Endothelial cell of umbilical vein (primary cell): ENCODE results near the gene DCTD. TPM values are rescaled to one million over a fixed set of nuclear protein-coding genes. Genes with fewer than 3 reads are reported as not detected.

Experiments
- BruUV-seq: library from RNA; stranded (reverse); fragments of 400-500 nt; replicated peaks from 2 replicates; lab custom pipeline; 2021; lab: Mats Ljungman, UMichigan
- CTCF ChIA-PET: fragments of 300-600, 350-600 bp; sonication (Branson Sonifier 250); formaldehyde crosslinking; loops from one replicate; lab custom pipeline; 2021; ENCODE audit warnings: antibody characterized with exemption, inconsistent platforms; lab: Charles Lee
- POLR2A ChIA-PET: fragments of 300-600, 350-600 bp; sonication (Branson Sonifier 250); formaldehyde crosslinking; loops from one replicate; lab custom pipeline; 2021; ENCODE audit warnings: antibody characterized with exemption, inconsistent platforms; lab: Charles Lee
- DNase-seq: peaks from one replicate; pipeline ENCODE4 v3.0.0-alpha.2; 2011; ENCODE audit warnings: low read depth, low spot score
- FAIRE-seq: peaks from 2 replicates; lab custom pipeline; 2011; peaks lifted over from hg19 to GRCh38; lab: Jason Lieb, UNC
- H2AFZ ChIP-seq: 2 replicates; pipeline ENCODE4 v1.6.0; 2012; ENCODE audit warnings: low read depth, low read length, control low read depth, inconsistent platforms
- H3K27ac ChIP-seq: 2 replicates; pipeline ENCODE4 v1.5.1; 2011; ENCODE audit warnings: low read depth, mild to moderate bottlenecking, control low read depth, low read length, moderate library complexity; ENCODE audit not compliant: insufficient read depth
- H3K27me3 ChIP-seq, 2 experiments: 2 replicates each; pipeline versions ENCODE4 v1.6.0 to v1.6.1; 2011; ENCODE audit warnings: low read length in 2 of 2, mixed read lengths in 1 of 2; ENCODE audit not compliant: control insufficient read depth in 2 of 2, insufficient read depth in 2 of 2
- H3K36me3 ChIP-seq, 2 experiments: 2 replicates in 1 of 2; 3 replicates in 1 of 2; pipeline ENCODE4 v1.5.1; 2011; ENCODE audit warnings: low read length in 2 of 2, mild to moderate bottlenecking in 1 of 2, moderate library complexity in 1 of 2; ENCODE audit not compliant: control insufficient read depth in 2 of 2, insufficient read depth in 2 of 2; ENCODE audit errors: extremely low read depth in 1 of 2
- H3K4me1 ChIP-seq: 3 replicates; pipeline ENCODE4 v1.5.1; 2011; ENCODE audit warnings: mild to moderate bottlenecking, low read length; ENCODE audit not compliant: control insufficient read depth, insufficient read depth; ENCODE audit errors: extremely low read depth
- H3K4me2 ChIP-seq: 2 replicates; pipeline ENCODE4 v1.6.1; 2011; ENCODE audit warnings: low read length, control low read depth, mixed read lengths; ENCODE audit not compliant: insufficient read depth
- H3K4me3 ChIP-seq, 3 experiments: fragments of 200-600 bp in 1 of 3; sonication (generic), shearing (Covaris generic) in 1 of 3; replicated peaks in 1 of 3; 2 replicates each; pipeline ENCODE4 v1.5.1; 2011 to 2016; ENCODE audit warnings: control low read depth in 3 of 3, low read length in 3 of 3, mild to moderate bottlenecking in 2 of 3, inconsistent platforms in 1 of 3, low read depth in 1 of 3, moderate library complexity in 1 of 3; ENCODE audit not compliant: insufficient read depth in 1 of 3
- H3K79me2 ChIP-seq: 2 replicates; pipeline ENCODE4 v1.6.0; 2012; ENCODE audit warnings: low read length, inconsistent platforms; ENCODE audit not compliant: control insufficient read depth, insufficient read depth
- H3K9ac ChIP-seq: replicated peaks from 2 replicates; pipeline ENCODE3; 2011; ENCODE audit warnings: low read length, control low read depth; ENCODE audit not compliant: insufficient read depth; ENCODE audit errors: extremely low read depth
- H3K9me1 ChIP-seq: replicated peaks from 3 replicates; pipeline ENCODE4 v1.6.0; 2011; ENCODE audit warnings: mild to moderate bottlenecking, low read length; ENCODE audit not compliant: control insufficient read depth, insufficient read depth; ENCODE audit errors: extremely low read depth
- H3K9me3 ChIP-seq: replicated peaks from 2 replicates; pipeline ENCODE4 v1.5.1; 2012; ENCODE audit warnings: low read length, inconsistent platforms; ENCODE audit not compliant: control insufficient read depth, insufficient read depth
- H4K20me1 ChIP-seq: replicated peaks from 2 replicates; pipeline ENCODE3; 2011; ENCODE audit warnings: mild to moderate bottlenecking, low read length; ENCODE audit not compliant: control insufficient read depth, insufficient read depth; ENCODE audit errors: extremely low read depth
- EZH2 ChIP-seq: IDR thresholded peaks from 2 replicates; pipeline ENCODE4 v1.6.1; 2012; ENCODE audit warnings: borderline replicate concordance, low read depth, mild to moderate bottlenecking, moderate library complexity, low read length, inconsistent platforms; ENCODE audit not compliant: severe bottlenecking
- FOS ChIP-seq: IDR thresholded peaks from 2 replicates; pipeline ENCODE4 v1.6.1; 2011; ENCODE audit warnings: mild to moderate bottlenecking, low read length, moderate library complexity, borderline replicate concordance; ENCODE audit not compliant: insufficient read depth
- GATA2 ChIP-seq: IDR thresholded peaks from 2 replicates; pipeline ENCODE4 v1.7.0; 2011; ENCODE audit warnings: low read depth, mild to moderate bottlenecking, moderate library complexity, mixed read lengths, low read length; ENCODE audit not compliant: insufficient read length, insufficient read depth
- JUN ChIP-seq: IDR thresholded peaks from 2 replicates; pipeline ENCODE4 v1.6.1; 2011; ENCODE audit warnings: borderline replicate concordance, low read depth; ENCODE audit not compliant: insufficient read length, insufficient read depth
- MYC ChIP-seq: IDR thresholded peaks from one replicate; pipeline ENCODE4 v1.6.1; 2011; ENCODE audit warnings: mild to moderate bottlenecking, low read depth, low read length
- POLR2A ChIP-seq: IDR thresholded peaks from 2 replicates; pipeline ENCODE4 v1.6.1; 2012; ENCODE audit warnings: low read depth, mild to moderate bottlenecking, control low read depth, low read length
- POLR2AphosphoS5 ChIP-seq: IDR thresholded peaks from 2 replicates; pipeline ENCODE4 v1.6.1; 2012; ENCODE audit warnings: low read depth, mild to moderate bottlenecking, control low read depth, low read length, moderate library complexity; ENCODE audit not compliant: insufficient read depth
- dilution Hi-C: fragments of 300-500 bp; cut with MboI; formaldehyde crosslinking; loops from one replicate; pipeline ENCODE4 v1.15.0; 2019; ENCODE audit warnings: low sequenced_read_pairs; ENCODE audit not compliant: extremely low pct_ligation_motif_present
- intact Hi-C: fragments of 100-400 bp; cut with micrococcal nuclease; formaldehyde crosslinking; loops from one replicate; pipeline ENCODE4 v1.10.0; 2022
- polyA plus RNA-seq, 4 experiments: library from polyadenylated mRNA; depleted of rRNA in 3 of 4; stranded (reverse) in 3 of 4; unstranded in 1 of 4; fragments of >200 nt; gene quantifications; 2 replicates each; pipeline versions ENCODE4 v1.2.1 to v1.2.3, GENCODE V29; 2011 to 2012; ENCODE audit warnings: missing spikeins in 1 of 4
- total RNA-seq: library from RNA; stranded (reverse); gene quantifications from 2 replicates; pipeline ENCODE4 v1.2.3, GENCODE V29; 2021
- TF ChIP-seq, protein P1 (sequence below), 2 donors: IDR thresholded peaks; 1 replicate in 1 of 2; 2 replicates in 1 of 2; pipeline ENCODE4 v1.5.1; 2011; ENCODE audit warnings: low read length in 2 of 2, mild to moderate bottlenecking in 2 of 2, moderate library complexity in 2 of 2, control low read depth in 1 of 2, inconsistent platforms in 1 of 2, low read depth in 1 of 2; ENCODE audit not compliant: insufficient read depth in 1 of 2; ENCODE audit errors: extremely low read depth in 1 of 2
- TF ChIP-seq, protein P2 (sequence below): IDR thresholded peaks from 2 replicates; pipeline ENCODE4 v1.6.1; 2011; ENCODE audit not compliant: insufficient read depth, insufficient read length

DCTD gene
- total and polyA plus RNA-seq, 2 donors (not counting 3 experiments of a cell fraction or from before 2014, with no cell fraction given): 105 to 111 TPM

DNA sequence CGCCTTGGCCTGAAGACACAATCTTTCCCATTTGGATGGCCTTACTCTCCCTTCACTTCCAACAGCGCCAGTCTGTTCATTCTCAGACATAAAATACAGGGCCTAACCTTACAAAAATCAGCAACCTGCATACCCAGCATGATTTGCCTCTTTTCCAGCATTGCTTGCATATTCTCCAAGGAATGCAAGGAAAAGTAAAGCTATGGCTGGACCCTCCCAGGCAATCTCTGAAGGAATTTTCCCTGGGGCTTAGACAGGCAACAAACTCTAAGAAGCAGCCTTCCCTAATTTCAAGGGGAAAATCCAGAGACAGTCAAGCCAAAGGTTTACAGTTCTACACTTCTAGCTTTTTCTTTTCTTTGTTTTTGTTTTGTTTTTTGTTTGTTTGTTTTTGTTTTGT, 3.6 kb downstream of the DCTD start:
- TF ChIP-seq POLR2AphosphoS5 (no peak), MYC (no peak), EZH2 (no peak), POLR2A (no peak), JUN (no peak), FOS (no peak), GATA2 (no peak)
- intact Hi-C loops: no loop called here
- no peak for DNase-seq
- Histone ChIP-seq H3K27me3 (no peaks in the 10 kb centered on the region), H3K4me3 (no peak overlapping the region), H3K4me2 (no peak overlapping the region), H3K9me1 (no peaks in the 10 kb centered on the region), H3K4me1 (peaks cover 16% of the 10 kb centered on the region), H4K20me1 (no peaks in the 10 kb centered on the region), H3K27ac (no peak overlapping the region), H3K36me3 (peaks cover 6 to 18% of the 10 kb centered on the region in 2 experiments), H3K9ac (no peak overlapping the region), H3K9me3 (no peaks in the 10 kb centered on the region), H3K79me2 (peaks cover 31% of the 10 kb centered on the region), H2AFZ (no peak overlapping the region)
- POLR2A ChIA-PET: no interaction called here
- BruUV-seq: no TSS peak
- dilution Hi-C loops: loop anchor here (25.0 kb wide), 1 partner anchor 349 kb away; no protein-coding TSS in a partner anchor
- FAIRE-seq: no peak
- CTCF ChIA-PET: interaction anchor here (2.5 kb wide), 1 partner anchor 12 kb away, joined by 7 read pairs; no protein-coding TSS in a partner anchor

DNA sequence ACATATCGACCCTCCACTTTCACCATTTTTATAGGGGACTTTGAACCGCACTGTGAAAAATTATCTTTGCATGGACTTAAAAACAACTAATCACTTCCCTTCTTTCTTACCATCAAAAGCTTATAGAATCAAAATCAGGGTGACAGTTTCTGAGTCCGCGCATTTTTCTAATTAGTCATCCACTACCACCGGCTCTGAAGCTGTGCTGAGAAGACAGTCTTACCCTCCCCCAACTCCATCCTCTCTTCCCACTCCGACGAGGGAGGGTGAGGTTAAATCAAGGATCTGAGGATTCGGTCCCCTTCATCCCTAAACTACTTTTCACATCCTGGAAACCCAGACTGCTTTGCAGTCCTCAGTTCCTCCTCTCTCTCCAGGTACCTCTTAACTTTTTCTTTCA, 4.2 kb downstream of the DCTD start:
- dilution Hi-C loops: loop anchor here (25.0 kb wide), 1 partner anchor 349 kb away; no protein-coding TSS in a partner anchor
- H2AFZ ChIP-seq: no peak overlapping the region
- no peak for DNase-seq
- FAIRE-seq: no peak
- peaks cover 14% of the 10 kb centered on the region for H3K4me1 ChIP-seq
- peaks cover 31% of the 10 kb centered on the region for H3K79me2 ChIP-seq
- ChIA-PET CTCF (interaction anchor here (1.2 to 1.4 kb wide), 2 partner anchors 12 to 15 kb away, joined by 3 to 6 read pairs; no protein-coding TSS in a partner anchor), POLR2A (no interaction called here)
- H3K27me3 ChIP-seq: no peaks in the 10 kb centered on the region
- H3K27ac ChIP-seq: no peak overlapping the region
- no peaks in the 10 kb centered on the region for H3K9me1 ChIP-seq
- intact Hi-C loops: no loop called here
- TF ChIP-seq, protein P1, sequence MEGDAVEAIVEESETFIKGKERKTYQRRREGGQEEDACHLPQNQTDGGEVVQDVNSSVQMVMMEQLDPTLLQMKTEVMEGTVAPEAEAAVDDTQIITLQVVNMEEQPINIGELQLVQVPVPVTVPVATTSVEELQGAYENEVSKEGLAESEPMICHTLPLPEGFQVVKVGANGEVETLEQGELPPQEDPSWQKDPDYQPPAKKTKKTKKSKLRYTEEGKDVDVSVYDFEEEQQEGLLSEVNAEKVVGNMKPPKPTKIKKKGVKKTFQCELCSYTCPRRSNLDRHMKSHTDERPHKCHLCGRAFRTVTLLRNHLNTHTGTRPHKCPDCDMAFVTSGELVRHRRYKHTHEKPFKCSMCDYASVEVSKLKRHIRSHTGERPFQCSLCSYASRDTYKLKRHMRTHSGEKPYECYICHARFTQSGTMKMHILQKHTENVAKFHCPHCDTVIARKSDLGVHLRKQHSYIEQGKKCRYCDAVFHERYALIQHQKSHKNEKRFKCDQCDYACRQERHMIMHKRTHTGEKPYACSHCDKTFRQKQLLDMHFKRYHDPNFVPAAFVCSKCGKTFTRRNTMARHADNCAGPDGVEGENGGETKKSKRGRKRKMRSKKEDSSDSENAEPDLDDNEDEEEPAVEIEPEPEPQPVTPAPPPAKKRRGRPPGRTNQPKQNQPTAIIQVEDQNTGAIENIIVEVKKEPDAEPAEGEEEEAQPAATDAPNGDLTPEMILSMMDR (IDR thresholded peaks at IDR 0.05; ENCODE audit: extremely low read depth in 1 of 2, insufficient read depth in 1 of 2, low read depth in 1 of 2, low read length in 2 of 2): no peak
- TF ChIP-seq, protein P2, sequence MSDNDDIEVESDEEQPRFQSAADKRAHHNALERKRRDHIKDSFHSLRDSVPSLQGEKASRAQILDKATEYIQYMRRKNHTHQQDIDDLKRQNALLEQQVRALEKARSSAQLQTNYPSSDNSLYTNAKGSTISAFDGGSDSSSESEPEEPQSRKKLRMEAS: no peak
- TF ChIP-seq GATA2 (no peak), POLR2AphosphoS5 (no peak)
- no peaks in the 10 kb centered on the region for H4K20me1 ChIP-seq
- no peak overlapping the region for H3K4me2 ChIP-seq
- peaks cover 6 to 18% of the 10 kb centered on the region in 2 experiments for H3K36me3 ChIP-seq
- no peak overlapping the region for H3K4me3 ChIP-seq
- H3K9ac ChIP-seq: no peak overlapping the region
- no TSS peak for BruUV-seq
- no peaks in the 10 kb centered on the region for H3K9me3 ChIP-seq
